NB4 (cell line): ENCODE results near the gene DSCAML1.
"Not testable (repeated sequence)": the region's sequence is repeated elsewhere in the genome, so short reads cannot be mapped to it uniquely, and the experiment has no call there.

ENCODE experiments used
- DNase-seq: peaks from one replicate; pipeline ENCODE4 v3.0.0; 2010; ENCODE audit warnings: low read depth
- H3K4me3 ChIP-seq: one replicate; pipeline ENCODE4 v1.5.1; 2011; ENCODE audit warnings: mild to moderate bottlenecking, low read depth, low read length, moderate library complexity
- CTCF ChIP-seq: IDR thresholded peaks from one replicate; pipeline ENCODE4 v1.5.1; 2012; ENCODE audit warnings: low read depth, low read length
- MAX ChIP-seq: IDR thresholded peaks from 2 replicates; pipeline ENCODE4 v1.6.1; 2011; ENCODE audit warnings: low read depth, low read length
- MYC ChIP-seq: IDR thresholded peaks from 2 replicates; pipeline ENCODE4 v1.6.1; 2011; ENCODE audit warnings: low read depth, low read length
- POLR2A ChIP-seq: IDR thresholded peaks from 2 replicates; pipeline ENCODE4 v1.6.1; 2011; ENCODE audit warnings: mild to moderate bottlenecking; ENCODE audit not compliant: insufficient read length; ENCODE audit errors: extremely low read depth

The DSCAML1 gene

GRCh38 chr11:117410861-117411710 is 385.9 kb downstream of the DSCAML1 start:
- no peak for TF ChIP-seq CTCF
- TF ChIP-seq POLR2A: no peak
- no peak for TF ChIP-seq MYC
- no peak for TF ChIP-seq MAX
- no peak overlapping the region for H3K4me3 ChIP-seq
- no peak for DNase-seq

- DNase-seq: no peak
- H3K4me3 ChIP-seq: no peak overlapping the region
- TF ChIP-seq MAX: no peak
These were observed 386.8 kb downstream of the DSCAML1 start for GRCh38 chr11:117410238-117410637.

- no peak for TF ChIP-seq MYC
- no peak for TF ChIP-seq POLR2A
- H3K4me3 ChIP-seq: no peak overlapping the region
- no peak for DNase-seq
These were observed 387.5 kb downstream of the DSCAML1 start for GRCh38 chr11:117409511-117409910.

DNA sequence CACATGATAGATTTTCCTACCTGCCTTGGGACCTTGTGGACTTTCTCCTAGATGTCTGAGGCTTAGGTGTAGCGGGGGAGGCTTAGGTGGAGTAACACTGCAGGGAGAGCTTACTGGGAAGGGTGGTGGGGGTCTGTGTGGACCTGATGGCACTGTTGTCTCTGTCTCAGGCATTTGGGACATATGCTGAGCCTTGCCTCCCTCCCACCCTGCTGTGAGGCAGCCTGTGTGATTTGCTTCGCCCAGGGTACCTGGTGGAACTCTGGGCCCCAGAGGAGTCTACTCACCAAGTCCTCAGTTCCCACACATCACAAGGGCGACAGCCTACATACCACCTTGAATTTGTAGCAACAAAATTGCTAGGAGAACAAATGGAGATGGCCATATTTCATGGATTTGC is 388.7 kb downstream of the DSCAML1 start:
- H3K4me3 ChIP-seq: no peak overlapping the region
- no peak for TF ChIP-seq POLR2A
- DNase-seq: no peak

DNA sequence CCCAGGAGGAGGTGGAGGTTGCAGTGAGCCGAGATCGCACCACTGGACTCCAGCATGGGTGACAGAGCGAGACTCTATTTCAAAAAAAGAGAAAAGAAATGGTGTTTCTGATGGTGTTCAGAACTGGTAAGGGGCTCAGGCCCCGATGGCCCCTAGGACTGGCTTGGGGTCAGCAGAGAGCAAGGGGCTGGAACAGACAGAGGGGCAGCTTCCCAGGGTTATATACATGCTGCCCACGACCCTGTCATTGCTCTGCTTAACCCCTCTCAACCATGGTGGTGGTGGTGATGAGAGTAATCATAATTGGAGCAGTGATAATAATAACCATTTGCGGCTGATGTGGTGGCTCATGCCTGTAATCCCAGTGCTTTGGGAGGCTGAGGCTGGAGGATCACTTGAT is 390.0 kb downstream of the DSCAML1 start:
- TF ChIP-seq POLR2A: no peak
- TF ChIP-seq MYC: no peak
- no peak for TF ChIP-seq MAX
- TF ChIP-seq CTCF: no peak
- DNase-seq: no peak
- H3K4me3 ChIP-seq: no peak overlapping the region

- H3K4me3 ChIP-seq, DNase-seq: not testable (repeated sequence)
These were observed 391.1 kb downstream of the DSCAML1 start for GRCh38 chr11:117405898-117406297.

DNA sequence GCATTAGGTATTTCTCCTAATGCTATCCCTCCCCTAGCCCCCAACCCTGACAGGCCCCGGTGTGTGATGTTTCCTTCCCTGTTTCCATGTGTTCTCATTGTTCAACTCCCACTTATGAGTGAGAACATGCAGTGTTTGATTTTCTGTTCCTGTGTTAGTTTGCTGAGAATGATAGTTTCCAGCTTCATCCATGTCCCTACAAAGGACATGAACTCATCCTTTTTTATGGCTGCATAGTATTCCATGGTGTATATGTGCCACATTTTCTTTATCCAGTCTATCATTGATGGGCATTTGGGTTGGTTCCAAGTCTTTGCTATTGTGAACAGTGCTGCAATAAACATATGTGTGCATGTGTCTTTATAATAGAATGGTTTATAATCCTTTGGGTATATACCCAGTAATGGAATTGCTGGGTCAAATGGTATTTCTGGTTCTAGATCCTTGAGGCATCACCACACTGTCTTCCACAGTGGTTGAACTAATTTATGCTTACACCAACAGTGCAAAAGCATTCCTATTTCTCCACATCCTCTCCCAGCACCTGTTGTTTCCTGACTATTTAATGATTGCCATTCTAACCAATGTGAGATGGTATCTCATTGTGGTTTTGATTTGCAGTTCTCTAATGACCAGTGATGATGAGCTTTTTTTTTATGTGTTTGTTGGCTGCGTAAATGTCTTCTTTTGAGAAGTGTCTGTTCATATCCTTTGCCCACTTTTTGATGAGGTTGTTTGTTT is 397.7 kb downstream of the DSCAML1 start:
- DNase-seq: not testable (repeated sequence)

GRCh38 chr11:117398618-117399017 is 398.4 kb downstream of the DSCAML1 start:
- DNase-seq, H3K4me3 ChIP-seq: not testable (repeated sequence)

More for the DNA sequence above, 397.7 kb downstream of the DSCAML1 start:
- H3K4me3 ChIP-seq: not testable (repeated sequence)

DNA sequence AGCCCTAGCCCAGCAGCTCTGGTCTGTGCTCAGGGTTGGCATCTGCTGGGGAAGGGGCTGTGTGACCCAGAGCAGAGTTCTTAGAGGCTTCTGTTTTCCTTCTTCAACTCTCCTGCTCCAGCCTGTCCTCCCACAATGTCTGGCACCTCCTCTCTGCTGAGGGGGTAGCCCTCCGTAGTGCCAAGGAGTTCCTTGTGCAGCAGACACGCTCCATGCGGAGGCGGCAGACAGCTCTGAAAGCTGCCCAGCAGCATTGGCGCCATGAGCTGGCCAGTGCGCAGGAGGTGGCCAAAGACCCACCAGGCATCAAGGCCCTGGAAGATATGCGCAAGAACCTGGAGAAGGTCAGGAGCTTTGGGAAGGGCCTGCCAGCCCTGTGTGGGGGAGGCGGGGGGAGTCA is 400.0 kb downstream of the DSCAML1 start:
- no peak for DNase-seq
- no peak overlapping the region for H3K4me3 ChIP-seq
- TF ChIP-seq POLR2A (no peak), MAX (no peak), MYC (no peak), CTCF (no peak)
